ENCODE results near the gene ZFP69. TPM values are rescaled to one million over a fixed set of nuclear protein-coding genes. Genes with fewer than 3 reads are reported as not detected.

Gene ZFP69
- total and polyA plus RNA-seq, 2 donors (not counting 3 experiments of a cell fraction or from before 2014, with no cell fraction given): 0.98 to 2.4 TPM

DNA sequence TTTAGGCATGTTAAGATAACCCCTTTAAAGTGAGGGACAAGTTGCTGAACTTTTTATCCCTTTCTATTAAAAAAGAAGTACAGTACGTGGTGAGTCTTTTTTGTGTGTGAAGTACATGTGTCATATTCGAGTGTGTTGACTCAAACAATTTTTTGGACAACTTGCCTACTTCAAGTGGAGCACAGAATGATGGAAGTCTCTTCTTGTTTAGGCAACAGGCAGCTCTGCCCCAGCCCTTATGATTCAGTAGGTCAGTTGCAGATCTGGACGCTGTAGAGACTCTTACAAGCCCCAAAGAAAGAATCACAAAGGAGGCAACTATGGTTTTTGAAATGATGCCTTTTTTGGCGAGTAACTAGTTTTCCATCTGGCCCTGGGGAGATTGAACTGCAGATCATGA, 41.2 kb upstream of the ZFP69 start:
- Histone ChIP-seq H3K27ac (ENCODE audit: insufficient read depth, low read depth, low read length) (no peak overlapping the region), H3K9me3 (replicated peaks; ENCODE audit: control insufficient read depth, insufficient read depth, low read length) (no peaks in the 10 kb centered on the region)

More for the DNA sequence above, 41.2 kb upstream of the ZFP69 start:
- no peak for FAIRE-seq
- Histone ChIP-seq H3K4me1 (ENCODE audit: control insufficient read depth, extremely low read depth, insufficient read depth, low read length) (peaks cover 2% of the 10 kb centered on the region), H3K9me1 (replicated peaks; ENCODE audit: control insufficient read depth, extremely low read depth, insufficient read depth, low read length) (no peaks in the 10 kb centered on the region), H3K4me3 (replicated peaks in 1 of 3; ENCODE audit: insufficient read depth in 1 of 3, low read depth in 1 of 3, low read length in 3 of 3) (no peak overlapping the region), H3K27me3 (ENCODE audit: control insufficient read depth in 2 of 2, insufficient read depth in 2 of 2, low read length in 2 of 2) (no peaks in the 10 kb centered on the region), H3K79me2 (ENCODE audit: control insufficient read depth, insufficient read depth, low read length) (no peaks in the 10 kb centered on the region), H3K4me2 (ENCODE audit: insufficient read depth, low read length) (no peak overlapping the region), H3K36me3 (ENCODE audit: control insufficient read depth in 2 of 2, extremely low read depth in 1 of 2, insufficient read depth in 2 of 2, low read length in 2 of 2) (no peaks in the 10 kb centered on the region), H3K9ac (replicated peaks; ENCODE audit: extremely low read depth, insufficient read depth, low read length) (no peak overlapping the region), H2AFZ (ENCODE audit: low read depth, low read length) (no peak overlapping the region), H4K20me1 (replicated peaks; ENCODE audit: control insufficient read depth, extremely low read depth, insufficient read depth, low read length) (no peaks in the 10 kb centered on the region)
- POLR2A ChIA-PET: no interaction called here
- dilution Hi-C loops (cut with MboI; ENCODE audit: extremely low pct_ligation_motif_present, low sequenced_read_pairs): no loop called here
- CTCF ChIA-PET: interaction anchor here (1.2 kb wide), 1 partner anchor 14 kb away, joined by 4 read pairs; the partner anchor contains the start of gene ZFP69B
- no peak for DNase-seq (ENCODE audit: low read depth, low spot score)
- intact Hi-C loops (cut with micrococcal nuclease): no loop called here
- TF ChIP-seq FOS (IDR thresholded peaks at IDR 0.05; ENCODE audit: borderline replicate concordance, insufficient read depth, low read length) (no peak), POLR2A (IDR thresholded peaks at IDR 0.05; ENCODE audit: low read depth, low read length) (no peak), EZH2 (IDR thresholded peaks at IDR 0.05; ENCODE audit: borderline replicate concordance, low read depth, low read length, severe bottlenecking) (no peak), GATA2 (IDR thresholded peaks at IDR 0.05; ENCODE audit: insufficient read depth, insufficient read length, low read depth, low read length) (no peak), JUN (IDR thresholded peaks at IDR 0.05; ENCODE audit: borderline replicate concordance, insufficient read depth, insufficient read length, low read depth) (no peak), MYC (IDR thresholded peaks at IDR 0.05; ENCODE audit: low read depth, low read length) (no peak), POLR2AphosphoS5 (IDR thresholded peaks at IDR 0.05; ENCODE audit: insufficient read depth, low read depth, low read length) (no peak)
- TF ChIP-seq, protein P1, sequence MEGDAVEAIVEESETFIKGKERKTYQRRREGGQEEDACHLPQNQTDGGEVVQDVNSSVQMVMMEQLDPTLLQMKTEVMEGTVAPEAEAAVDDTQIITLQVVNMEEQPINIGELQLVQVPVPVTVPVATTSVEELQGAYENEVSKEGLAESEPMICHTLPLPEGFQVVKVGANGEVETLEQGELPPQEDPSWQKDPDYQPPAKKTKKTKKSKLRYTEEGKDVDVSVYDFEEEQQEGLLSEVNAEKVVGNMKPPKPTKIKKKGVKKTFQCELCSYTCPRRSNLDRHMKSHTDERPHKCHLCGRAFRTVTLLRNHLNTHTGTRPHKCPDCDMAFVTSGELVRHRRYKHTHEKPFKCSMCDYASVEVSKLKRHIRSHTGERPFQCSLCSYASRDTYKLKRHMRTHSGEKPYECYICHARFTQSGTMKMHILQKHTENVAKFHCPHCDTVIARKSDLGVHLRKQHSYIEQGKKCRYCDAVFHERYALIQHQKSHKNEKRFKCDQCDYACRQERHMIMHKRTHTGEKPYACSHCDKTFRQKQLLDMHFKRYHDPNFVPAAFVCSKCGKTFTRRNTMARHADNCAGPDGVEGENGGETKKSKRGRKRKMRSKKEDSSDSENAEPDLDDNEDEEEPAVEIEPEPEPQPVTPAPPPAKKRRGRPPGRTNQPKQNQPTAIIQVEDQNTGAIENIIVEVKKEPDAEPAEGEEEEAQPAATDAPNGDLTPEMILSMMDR (IDR thresholded peaks at IDR 0.05; ENCODE audit: extremely low read depth in 1 of 2, insufficient read depth in 1 of 2, low read depth in 1 of 2, low read length in 2 of 2): no peak
- TF ChIP-seq, protein P2, sequence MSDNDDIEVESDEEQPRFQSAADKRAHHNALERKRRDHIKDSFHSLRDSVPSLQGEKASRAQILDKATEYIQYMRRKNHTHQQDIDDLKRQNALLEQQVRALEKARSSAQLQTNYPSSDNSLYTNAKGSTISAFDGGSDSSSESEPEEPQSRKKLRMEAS (IDR thresholded peaks at IDR 0.05; ENCODE audit: insufficient read depth, insufficient read length): no peak
- BruUV-seq (replicated peaks): no TSS peak
